D341Med (cell line): ENCODE data around the gene VSX1.

Experiments
- DNase-seq: peaks from one replicate; pipeline ENCODE4 v3.0.0; 2012; ENCODE audit warnings: low spot score

VSX1 gene

DNA sequence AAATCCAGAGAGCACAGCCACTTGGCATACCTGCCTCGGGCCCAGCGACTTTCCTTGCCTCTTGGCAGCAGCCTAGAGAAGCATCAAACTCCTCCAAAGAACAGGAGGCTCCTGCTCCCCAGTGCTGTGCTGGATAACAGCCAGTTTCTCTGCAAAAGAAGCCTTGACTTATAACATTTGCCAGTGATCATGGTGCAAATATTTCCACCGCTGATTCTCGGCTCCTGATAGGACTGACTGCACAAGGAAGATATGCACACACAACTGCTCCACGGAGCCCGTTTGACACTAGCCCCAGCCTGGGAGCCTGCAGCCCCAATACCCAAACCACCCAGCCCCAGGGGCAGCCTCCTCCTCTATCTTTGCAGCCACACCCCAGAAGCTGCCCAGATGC, 41.5 kb downstream of the VSX1 start:
- no peak for DNase-seq

DNA sequence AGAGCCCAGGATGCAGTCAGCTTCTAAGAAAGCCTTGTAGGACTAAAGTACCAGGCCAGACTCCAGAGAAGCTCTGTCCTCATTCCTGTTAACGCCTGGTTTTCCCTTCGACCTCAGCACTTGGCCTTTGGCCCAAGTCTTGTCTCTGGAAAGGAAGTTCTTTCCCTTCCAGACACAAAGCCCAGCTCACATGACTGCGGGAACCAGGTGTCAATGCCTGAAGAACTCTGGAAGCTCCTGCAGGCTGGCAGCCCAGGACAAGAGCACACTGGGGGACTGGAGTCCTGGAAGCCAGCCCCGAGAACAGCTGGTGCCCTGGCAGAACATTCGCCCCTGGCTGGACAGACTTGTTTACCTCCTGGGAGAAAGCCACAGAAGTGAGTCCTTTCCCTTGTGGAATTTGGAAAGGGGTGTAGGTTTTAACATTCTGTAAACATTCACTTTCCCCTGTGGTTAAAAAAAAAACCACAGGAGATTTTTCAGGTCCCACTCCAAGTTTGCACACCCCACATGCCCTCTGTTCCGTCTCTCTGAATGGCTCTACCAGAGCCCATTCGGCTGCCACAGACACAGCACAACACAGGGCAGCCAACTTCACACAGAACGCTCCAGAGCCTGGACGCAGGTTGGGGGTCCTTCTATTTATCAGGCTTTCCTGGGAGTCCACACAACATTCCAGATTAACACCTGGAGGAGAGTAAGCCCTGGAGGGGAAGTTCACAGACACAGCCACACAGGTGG, 42.1 kb downstream of the VSX1 start:
- no peak for DNase-seq

DNA sequence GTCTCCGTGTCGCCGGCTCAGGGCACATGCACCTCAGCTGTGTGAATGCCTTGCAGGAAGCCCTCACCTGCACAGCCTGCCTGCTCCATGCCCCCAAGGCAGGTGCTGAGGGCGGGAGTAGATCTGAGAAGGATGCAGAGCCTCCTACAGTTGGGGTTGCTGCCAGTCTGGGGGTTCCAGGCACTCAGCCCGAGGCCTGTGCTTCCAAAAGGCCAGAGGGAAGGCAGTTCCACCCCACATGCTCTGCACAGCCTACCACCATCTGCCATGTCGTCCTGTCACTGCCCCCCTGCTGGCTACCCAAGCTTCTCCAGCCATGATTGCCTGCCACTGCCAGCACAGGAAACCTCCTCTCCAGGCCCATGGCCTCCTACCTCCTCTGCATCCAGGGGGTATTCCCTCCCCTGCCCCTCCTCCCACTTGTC, 43.3 kb downstream of the VSX1 start:
- DNase-seq = no peak

DNA sequence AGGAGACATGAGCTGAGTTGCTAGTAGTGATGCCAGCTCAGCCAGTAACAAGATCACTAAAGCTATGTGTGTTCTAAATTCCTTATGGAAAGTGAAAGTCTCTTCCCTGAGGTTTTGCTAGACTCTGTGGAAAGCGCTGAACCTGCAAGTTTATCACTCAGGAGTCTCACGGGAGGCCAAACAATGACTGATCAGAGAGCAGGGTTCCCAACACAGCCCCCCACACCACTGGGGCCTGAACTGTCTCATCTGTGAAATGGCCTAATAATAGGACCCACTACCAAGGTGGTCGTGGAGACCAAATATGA, 43.9 kb downstream of the VSX1 start:
- no peak for DNase-seq

DNA sequence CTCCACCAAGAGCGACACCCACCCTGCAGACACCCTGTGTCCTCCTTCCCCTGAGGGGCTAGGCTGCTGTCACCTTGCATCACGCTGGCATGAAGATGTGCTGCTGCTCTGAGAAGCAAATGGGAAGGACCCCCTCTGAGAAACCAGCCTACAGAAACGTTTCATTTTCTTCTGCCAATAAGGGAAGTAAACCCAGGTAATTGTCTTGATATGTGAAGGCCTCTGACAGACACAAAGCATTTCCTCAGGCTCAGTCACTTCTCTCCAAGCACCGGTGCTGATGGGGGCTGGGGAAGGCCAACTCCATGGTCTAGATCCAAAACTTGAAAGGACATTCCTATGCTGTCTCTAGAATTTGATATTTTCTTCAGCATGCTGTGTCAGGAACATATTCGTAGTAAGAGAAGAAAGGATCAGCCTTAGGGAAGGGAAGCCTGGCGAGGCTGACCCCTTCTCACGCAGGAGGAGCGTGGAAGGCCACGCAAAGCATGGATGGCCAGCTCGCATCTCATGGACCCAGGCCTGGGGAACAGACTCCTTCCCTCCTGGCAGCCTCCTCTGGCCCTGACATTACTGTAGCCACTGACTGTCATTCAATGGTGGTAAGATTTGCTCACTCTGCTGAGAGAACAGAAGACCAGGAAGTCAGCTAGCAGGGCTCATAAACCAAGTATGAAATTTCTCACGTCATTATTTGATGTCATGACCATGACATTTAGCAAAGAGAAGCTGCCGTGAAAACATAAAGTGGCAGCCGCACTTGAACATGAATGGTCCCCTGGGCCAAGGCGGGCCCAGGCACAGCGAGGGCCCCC, 44.4 kb downstream of the VSX1 start:
- DNase-seq = no peak

DNA sequence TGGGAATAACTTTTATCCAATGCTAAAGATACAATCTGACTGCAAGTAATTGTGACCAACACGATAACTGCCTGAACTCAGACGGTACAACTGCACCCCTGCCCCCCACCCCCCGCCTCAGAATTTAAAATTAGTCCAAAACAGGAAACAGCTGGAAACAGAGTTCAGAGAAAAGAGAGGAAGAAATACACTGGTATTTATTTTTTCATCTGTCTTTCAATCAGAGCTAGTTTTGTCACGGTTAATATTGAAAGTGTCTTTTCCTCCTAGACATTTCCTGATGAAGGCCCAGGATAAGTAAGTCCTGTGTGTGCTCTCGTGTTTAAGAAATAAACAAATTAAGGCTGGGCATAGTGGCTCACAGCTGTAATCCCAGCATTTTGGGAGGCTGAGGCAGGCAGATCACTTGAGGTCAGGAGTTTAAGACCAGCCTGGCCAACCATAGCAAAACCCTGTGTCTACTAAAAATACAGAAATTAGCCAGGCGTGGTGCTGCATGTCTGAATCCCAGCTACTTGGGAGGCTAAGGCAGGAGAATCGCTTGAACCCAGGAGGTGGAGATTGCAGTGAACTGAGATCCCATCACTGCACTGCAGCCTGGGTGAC, 45.5 kb downstream of the VSX1 start:
- no peak for DNase-seq

DNA sequence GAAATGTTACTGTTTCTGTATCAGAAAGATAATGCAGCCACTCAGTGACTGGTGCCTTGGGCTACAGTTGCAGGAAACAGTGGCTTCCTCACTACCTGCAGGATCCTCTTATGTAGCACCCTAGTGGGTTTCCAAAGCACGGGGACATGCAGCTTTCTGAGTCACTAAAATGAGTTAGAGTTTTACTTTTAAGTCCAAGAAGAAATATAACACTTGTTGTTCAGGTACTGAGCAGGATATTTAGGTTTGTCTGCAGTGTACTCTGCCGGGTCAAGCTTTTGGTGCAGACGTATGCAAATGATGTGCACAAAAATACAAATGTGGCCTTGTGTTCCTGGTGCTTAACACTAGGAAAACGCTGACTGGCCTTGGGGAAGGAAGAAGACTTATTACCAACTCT, 46.0 kb downstream of the VSX1 start:
- no peak for DNase-seq

DNA sequence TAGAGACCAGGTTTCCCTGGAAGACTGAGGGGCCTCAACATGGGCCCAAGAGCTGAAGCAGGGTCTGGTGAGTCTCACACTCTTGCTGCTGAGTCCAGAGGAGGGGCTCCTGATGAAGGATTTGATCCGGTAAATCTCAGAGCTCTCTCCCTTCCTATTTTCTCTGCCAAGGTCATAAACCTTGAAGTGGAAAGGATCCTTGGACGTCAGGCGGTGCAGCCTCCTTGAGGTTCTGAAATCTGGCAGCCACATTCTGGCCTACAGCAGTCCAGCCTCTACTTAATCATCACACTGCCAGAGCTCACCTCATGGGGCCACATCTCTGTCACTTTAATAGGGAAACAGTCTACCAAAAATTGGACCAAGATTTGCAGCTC, 48.0 kb downstream of the VSX1 start:
- no peak for DNase-seq

DNA sequence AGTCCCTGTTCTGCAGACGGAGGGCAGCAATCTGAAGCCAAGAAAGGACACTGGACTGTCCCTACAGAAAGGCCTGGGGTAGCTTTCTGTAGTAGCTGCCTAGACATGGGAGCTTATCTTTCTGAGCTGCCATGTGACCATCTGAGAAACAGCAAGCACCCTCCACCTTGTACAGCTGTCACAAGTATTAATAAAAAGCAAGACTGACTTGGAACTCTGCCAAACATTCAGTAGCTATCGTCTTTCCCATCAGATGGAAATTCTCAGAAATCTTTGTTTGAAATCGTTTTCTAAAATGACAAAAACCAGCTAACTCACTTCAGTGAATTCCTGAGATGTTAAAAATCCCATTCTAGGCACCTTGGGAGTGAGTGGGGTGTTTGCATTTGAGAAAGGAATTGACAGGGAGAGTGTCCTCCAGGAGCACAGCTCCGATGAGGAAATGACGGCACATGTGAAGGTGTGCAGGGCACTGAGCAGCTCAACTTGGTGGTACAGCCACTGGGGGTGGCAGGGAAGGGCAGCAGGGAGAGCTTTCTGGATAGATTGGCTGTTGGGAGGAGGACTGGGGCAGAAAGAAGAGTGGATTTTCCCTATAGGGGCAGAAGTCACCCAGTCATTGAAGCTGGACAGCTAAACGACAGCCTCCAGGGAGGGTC, 48.5 kb downstream of the VSX1 start:
- DNase-seq = no peak

DNA sequence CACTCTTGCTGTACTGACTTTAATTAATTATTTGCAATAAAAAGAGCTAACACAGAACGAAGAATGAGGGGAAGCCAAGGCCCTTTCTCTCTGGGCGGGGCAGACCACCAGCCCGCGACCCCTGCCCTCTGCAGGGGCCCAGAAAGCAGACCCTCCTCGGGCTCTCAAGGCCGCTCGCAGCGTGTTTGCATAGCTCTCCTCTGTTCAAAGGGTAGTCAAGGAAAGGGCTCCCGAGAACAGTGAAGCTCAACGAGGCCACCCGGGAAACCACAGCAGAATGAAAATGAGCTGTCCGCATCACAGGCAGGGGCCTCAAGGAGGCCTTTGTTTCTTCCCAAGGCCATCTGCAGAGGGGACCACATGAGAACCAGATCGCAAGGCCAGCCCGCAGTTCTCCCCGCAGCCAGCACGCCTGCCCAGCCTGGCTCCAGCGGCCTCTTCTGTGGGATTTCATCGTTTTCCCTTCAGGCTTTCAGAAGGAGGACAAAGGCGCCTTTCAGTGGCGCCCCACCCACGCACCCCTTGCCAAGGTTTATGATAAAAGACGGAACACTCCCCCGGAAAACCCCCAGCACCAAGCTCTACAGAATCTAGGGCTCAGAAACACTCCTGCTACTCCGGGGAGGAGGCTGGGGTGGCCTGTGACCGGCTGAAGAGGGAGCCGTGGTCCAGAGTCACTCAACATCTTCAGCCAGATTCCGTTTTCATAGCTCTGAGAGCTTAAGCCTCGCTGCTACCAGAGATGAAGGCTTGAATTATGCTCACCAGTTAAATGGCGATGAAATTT, 49.3 kb downstream of the VSX1 start:
- no peak for DNase-seq

DNA sequence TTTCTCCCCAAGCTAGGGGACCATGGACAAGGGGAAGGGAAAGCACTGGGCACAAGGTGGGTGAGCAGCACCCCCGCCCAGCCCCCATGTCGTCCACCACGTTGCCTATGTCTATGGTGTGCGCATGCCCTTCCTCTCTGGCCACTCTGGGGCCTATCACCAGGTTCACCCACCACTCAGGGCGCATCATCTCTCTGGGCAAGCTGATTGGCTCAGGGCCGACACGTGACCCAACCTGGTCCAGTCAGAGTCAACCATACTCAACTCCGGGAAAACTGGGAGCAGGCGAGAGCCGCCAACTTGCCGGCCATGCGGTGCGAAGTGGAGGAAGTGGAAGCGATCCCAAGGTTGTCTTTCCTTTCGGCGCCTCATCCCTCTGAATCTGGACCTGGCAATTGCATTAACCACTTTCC, 49.9 kb downstream of the VSX1 start:
- DNase-seq = no peak

DNA sequence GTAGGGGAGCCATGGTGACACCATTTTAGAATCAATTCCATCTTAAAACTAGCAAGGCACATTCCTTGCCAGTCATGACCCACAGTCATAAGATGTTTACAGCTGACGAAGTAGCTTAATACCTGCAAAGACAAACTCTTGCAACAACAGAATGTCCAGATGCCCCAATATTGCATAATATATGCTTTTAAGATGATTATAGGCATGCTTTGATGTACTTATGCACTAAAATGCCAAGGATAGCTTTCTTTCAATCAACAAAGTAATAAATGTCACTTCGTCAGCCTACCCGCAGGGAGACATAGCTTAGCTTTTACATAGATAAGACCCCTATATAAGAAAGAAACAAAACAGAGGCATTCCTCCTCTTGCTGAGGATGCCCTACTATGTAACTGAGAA, 50.7 kb downstream of the VSX1 start:
- no peak for DNase-seq

DNA sequence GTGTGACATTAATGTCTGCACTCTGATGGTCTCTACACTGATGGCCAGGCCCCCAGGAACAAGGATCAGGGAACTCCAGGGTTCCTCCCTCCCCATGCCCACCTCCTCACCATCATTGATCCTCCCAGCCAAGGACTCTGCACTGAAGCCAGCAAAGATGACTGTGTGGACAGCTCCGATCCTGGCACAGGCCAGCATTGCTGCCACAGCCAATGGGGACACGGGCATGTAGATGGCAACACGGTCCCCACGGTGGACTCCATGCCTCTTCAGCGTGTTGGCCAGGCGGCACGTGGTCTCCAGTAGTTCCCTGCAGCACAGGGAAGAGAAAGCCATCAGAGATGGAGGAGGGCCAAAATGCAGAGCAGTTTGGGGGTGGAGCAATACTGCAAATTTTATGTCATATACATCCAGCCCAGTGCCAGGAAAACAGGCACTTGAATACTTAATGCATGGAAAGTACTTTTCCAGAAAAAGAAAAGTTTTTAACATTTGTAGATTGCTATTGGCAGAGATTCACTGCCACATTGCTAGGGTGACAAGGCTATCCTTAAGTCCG, 51.2 kb downstream of the VSX1 start:
- DNase-seq = no peak

DNA sequence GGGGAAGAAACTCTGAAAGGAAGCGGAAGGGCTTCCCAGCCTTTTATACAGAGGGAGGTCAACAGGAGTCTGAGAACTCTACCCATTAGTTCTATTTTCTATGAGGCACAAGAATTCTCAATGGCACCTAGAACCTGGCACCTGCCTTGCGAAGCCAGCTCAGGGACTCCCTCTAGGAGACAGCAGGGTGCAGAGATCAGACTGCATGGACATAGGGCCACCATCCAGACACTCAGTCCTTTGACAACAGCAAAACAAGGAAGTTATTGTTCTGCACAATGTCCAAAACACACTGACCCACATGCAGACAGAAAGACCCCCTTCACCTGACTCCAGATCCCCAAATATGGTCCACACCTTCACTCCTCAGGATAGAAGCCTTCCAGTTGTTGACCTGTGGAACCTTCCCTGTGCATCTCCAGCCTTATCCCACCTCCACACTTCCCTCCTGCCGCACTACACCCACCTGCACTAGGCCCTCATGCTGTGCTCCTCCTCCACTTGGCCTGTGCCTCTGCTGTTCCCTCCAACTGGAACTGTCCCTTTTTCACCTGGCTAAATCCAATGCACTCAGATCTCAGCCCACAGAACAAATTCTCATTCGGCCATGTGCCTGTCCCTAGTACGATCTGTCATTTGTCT, 51.8 kb downstream of the VSX1 start:
- no peak for DNase-seq

DNA sequence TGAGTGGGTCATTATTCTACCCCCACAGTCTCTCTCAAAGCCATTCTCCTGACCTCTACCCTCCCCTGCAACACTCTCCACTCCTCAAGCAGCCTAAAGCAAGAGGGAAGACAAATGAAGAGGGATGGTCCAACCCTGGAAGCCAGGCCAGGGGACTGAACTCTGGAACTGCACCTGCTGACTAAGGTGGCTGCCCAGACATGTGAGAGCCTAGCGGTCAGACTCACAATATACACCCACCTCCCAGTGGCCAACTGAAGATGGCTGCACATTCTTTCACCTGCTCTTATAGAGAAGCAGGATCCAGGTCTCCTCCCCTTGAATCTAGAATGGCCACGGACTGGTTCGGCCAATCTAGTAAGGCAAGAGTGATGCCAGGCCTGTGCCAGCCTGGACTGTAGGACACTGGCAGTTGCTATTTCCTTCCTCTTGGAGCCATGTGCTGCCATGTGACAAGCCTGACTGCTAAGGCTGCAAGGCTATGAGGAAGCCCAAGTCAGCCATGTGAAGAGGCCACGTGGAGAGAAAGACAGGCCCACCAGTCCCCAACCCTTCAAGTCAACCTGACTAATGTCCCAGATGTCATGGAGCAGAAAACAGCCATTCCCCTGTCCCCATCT, 55.8 kb downstream of the VSX1 start:
- DNase-seq = no peak
